Head of caudate nucleus (tissue), 42 donors: Measurements from ENCODE around the gene TM4SF5.

Source experiments
- DNase-seq, 42 donors: peaks; one replicate each; pipeline versions ENCODE4 v3.0.0 to v3.0.0-alpha.2; 2020 to 2021; ENCODE audit warnings: mixed read lengths in 7 of 42
- intact Hi-C: fragments of 100-400 bp; cut with DNase I; formaldehyde crosslinking; loops from one replicate; pipeline ENCODE4 v1.15.0; 2022

TM4SF5 gene

DNA sequence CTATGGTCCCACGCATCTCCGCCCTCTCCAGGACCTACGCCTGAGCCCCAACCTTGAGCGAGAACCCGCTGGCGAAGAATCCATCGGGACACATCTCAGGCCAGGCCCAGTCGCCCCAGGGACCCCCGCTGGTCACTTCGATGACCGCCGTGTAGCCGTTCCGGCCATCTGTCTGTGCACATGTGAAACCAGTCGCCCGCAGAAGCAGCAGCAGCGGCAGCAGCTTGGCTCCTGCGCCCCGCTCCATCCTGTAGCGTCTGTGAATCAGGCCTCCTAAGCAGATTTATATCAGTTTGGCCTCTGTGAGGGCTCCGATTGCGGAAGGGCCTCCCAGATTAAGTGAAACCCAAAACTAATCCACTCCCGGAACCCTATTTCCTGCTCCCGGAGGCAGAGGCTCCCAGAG lies 14.4 kb downstream of the TM4SF5 start, which contains the start of gene VMO1:
Gene VMO1 (minus strand): TSS at position 259 of the 406 bp plus-strand sequence. CDS start 12 bp downstream, at position 247.
- peak in 17 of 42 donors; percentile 15 to 56 (median 31) for DNase-seq
- intact Hi-C loops = loop anchor here (5.0 kb wide), 1 partner anchor 54 kb away; the partner anchor contains the start of gene MED11

DNA sequence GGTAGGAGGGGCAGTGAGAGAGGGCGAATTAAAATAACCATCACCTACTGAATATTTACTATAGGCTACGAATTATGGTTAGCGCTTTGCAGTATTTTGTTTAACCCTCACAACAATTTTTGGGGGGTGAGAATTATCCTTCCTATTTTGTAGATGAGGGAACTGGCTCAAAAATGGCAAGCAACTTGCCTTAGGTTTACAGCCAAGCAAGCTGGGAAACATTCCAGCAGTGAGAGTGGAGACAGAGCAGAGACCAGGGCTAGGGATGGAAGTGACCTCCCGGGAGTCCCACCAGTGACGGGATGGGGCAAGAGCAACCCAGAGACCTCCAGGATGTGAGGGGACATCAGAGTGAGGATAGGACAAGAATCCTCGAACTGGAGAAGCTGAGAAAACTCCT lies 14.8 kb downstream of the TM4SF5 start:
- intact Hi-C loops = loop anchor here (5.0 kb wide), 1 partner anchor 54 kb away; the partner anchor contains the start of gene MED11

DNA sequence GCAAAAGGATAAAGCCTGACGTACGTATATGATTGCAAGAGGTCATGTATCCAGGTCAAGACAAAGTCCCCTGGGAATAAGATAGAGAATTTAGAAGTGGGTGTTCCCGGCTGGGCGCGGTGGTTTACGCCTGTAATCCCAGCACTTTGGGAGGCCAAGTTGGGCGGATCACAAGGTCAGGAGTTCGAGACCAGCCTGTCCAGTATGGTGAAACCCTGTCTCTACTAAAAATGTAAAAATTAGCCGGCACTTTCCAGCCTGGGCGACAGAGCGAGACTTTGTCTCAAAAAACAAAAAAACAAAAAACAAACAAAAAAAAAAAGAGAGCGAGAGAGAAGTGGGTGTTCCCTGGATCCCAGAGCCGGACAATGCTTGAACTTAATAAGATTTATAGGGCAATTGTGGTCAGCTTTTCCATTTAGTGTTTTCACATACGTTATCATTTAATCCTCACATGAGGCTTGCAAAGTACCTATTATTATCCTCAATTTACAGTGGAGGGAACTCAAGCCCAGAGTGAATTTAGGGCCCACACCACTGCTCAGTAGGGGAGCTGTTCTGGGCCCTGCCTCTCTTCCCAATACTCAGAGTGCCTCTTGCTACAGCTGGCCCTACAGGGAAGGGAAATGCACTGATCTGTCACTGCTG lies 16.6 kb downstream of the TM4SF5 start:
- intact Hi-C loops = loop anchor here (5.0 kb wide), 1 partner anchor 56 kb away; the partner anchor contains the start of gene MED11
- no peak for DNase-seq

More for the DNA sequence above, 14.8 kb downstream of the TM4SF5 start:
- DNase-seq = peak in 4 of 42 donors; percentile 22 to 48 (median 24)

DNA sequence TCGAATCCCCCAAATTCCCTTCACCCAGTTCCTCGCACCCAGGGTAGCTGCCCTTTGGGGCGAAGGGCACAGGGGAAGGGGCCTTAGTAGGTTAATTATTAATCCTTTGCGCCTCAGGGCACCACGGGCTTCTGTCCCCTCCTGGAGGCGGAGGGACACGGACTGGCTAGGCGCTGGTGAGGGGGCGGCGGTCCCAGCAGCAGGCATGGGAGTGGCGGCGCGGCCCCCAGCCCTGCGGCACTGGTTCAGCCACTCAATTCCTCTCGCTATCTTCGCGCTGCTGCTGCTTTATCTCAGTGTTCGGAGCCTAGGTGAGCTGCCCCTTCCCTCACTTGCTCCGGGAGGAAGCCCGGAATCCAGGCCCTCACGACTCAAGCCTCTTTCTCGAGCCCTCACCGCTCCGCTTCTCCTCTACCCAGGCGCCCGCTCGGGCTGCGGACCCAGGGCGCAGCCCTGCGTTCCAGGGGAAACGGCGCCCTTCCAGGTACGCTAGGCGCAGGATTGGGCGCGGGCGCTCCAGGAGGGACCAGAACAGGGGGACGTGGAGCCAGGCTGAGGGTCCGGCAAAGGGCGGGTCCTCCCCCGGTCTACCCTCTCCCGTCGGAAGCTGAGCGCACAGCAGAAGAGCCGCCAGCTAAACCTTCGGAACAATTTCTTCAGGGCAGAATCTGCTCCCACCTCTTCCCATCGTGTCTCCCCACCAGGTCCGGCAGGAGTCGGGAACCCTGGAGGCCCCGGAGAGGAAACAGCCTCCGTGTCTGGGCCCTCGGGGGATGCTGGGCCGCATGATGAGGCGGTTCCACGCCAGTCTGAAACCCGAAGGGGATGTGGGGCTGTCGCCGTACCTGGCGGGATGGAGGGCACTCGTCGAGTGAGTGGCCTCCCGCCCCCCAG lies 17.4 kb downstream of the TM4SF5 start, which contains the start of gene GLTPD2:
Gene GLTPD2 (plus strand): TSS at position 158 of the 894 bp plus-strand sequence. CDS start 48 bp downstream, at position 206.
- intact Hi-C loops = loop anchor here (5.0 kb wide), 1 partner anchor 57 kb away; the partner anchor contains the start of gene MED11
- peak in 3 of 42 donors; percentile 5 to 15 (median 11) for DNase-seq

DNA sequence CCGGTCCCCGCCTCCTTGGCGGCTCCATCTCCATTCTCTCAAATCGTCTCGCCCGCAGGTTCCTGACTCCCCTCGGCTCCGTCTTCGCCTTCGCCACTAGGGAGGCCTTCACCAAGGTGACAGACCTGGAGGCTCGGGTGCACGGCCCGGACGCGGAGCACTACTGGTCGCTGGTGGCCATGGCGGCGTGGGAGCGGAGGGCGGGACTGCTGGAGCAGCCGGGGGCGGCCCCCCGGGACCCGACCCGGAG lies 17.9 kb downstream of the TM4SF5 start:
- DNase-seq = no peak
- intact Hi-C loops = loop anchor here (5.0 kb wide), 1 partner anchor 57 kb away; the partner anchor contains the start of gene MED11

DNA sequence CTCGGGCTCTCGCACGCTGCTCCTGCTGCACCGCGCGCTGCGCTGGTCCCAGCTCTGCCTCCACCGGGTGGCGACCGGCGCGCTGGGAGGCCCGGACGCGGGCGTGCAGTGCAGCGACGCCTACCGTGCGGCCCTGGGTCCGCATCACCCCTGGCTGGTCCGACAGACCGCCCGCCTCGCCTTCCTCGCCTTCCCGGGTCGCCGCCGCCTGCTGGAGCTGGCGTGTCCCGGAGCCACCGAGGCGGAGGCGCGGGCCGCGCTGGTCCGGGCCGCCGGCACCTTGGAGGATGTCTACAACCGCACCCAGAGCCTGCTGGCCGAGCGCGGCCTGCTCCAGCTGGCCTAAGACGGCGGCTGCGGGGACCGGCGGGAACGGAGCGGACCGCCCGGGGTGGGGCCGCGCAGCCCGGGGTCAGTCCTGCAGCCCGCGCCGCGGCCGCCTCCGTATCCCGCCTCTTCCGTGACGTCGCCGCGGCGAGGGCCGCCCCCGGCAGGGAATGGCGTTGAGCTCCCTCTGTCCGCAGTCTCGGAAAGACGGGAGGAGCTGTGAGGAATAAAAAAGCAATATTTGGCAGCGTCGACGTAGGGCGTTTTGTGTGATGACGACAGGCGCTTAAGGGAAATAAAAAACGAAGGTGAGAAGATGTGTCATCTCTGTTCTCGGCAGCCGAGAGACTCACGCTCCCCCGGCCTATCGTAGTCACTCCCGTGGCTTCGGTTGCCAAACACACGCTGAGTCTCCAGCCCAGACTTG lies 18.4 kb downstream of the TM4SF5 start:
- DNase-seq = peak; percentile 60 to 95 (median 88)
- intact Hi-C loops = loop anchor here (2.0 to 5.0 kb wide), 4 partner anchors 43 to 99 kb away; partner anchors contain the start of genes ARRB2, MED11 and MINK1

DNA sequence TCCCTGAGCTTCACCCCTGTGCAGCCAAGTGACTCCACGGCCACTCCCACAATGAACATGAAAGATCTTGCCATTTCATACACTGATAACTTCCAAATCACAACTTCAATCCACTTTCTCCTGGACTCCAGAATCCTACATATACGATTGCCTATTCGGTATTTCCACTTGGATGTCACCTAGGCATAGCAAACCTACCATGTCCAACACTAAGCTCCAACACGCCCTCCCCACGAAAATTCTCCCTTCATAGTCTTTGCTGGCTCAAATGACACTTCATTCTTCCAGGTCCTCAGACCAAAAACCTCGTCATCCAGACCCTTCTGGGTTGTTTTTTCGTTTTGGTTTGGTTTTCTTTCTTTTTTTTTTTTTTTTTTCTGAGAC lies 19.0 kb downstream of the TM4SF5 start:
- intact Hi-C loops = loop anchor here (2.0 kb wide), 3 partner anchors 42 to 98 kb away; partner anchors contain the start of genes ARRB2 and MINK1
- no peak for DNase-seq

DNA sequence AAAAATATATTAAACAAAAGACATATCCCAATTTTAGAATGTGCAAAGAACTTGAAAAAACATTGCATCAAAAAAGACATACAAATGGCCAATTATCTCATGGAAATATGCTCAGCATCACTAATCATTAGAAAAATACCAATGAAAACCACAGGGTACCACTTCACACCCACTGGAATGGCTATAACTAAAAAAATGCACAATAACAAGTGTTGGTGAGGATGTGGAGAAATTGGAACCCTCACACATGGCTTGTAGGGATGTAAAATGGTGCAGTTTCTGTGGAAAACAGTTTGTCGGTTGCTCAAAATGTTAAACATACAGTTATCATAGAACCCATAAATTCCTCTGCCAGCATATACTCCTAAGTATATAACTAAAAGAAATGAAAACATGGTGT lies 23.5 kb downstream of the TM4SF5 start:
- DNase-seq = no peak
- intact Hi-C loops = no loop called here

DNA sequence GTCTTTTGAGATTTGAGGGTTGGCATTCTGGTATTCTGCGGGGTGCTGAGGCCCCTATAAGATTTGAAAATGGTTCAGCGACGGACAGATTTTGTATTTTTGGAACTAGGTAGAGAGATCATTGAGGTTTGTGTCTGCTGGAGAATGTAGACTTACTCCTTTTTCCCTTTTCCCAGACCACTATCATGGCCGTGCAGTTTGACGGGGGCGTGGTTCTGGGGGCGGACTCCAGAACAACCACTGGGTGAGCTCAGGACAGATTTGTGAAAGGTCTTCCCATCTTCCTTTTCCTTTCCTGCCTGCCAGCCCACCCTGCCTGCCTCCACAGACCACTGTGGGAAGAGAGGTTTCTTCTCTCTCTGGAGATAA lies 24.9 kb downstream of the TM4SF5 start:
- intact Hi-C loops = no loop called here
- DNase-seq = peak in 10 of 42 donors; percentile 10 to 45 (median 26)

DNA sequence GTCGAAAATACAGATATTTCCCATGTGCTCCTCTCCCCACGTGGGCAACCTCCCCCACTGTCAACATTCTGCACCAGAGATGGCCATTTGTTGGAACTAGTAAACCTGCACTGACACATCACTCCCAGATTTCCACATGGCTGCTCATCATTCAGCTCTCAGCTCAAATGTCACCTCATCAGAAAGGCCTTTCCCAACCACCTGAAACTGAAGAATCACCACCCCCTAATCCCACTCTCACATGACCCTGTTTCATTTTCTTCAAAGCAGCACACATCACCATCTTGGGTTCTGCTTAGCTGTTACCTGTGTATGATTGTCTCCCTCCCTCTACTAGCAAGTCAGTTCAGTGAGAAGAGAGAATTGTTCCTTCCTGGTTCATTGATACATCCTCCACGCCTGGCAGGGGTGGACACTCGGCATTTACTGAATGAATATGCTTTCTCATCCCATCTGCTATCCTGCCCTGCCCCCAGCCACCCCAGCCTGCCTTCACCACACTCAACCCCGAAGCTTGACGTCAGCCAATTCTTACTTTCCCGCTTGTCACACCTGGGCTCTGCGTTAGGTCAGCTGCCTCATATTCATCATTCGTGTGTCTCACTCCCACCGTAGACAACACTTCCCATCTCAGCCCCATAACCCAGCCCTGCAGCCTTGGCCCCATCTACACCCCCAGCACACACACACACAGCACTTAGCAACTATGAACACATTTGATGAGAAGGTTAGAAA lies 28.9 kb downstream of the TM4SF5 start:
- DNase-seq = no peak
- intact Hi-C loops = no loop called here

DNA sequence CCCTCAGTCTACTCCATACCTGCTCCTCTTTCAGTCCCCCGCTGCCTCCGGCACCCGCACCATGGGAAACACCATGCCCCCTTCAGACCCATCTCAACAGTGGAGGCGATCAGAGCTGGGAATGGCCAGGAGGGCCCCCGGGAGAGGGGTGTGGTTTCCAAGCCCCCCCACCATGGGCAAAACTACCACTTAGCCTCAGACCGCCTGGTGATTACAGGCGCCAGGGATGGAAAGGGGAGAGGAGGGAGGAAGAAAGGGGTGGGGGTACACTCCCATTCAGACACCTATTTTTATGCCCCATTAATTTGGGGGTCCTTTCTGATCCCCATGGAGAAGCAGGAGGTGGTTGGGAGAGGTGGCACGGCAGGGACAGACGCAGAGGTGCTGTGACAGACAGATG lies 30.5 kb downstream of the TM4SF5 start, which contains the start of gene C17orf114:
Gene C17orf114 (minus strand): TSS at position 101 of the 400 bp plus-strand sequence.
- intact Hi-C loops = no loop called here
- no peak for DNase-seq

DNA sequence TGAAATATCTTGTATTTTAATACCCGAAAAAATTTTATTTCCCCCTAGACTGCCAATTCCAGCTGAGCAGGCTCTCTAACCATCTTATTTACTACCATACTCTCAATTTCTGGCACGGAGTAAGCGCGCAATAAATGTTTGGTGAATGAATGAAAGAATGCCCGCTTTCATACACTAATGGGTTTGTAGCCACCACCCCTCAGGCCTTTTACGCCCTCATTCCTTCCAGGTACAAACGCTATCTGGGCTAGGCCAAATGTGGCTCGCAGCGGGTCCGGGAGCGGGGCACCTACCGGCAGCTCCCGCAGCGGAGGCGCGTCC lies 34.7 kb downstream of the TM4SF5 start:
- DNase-seq = peak in 5 of 42 donors; percentile 8 to 46 (median 22)
- intact Hi-C loops = no loop called here

DNA sequence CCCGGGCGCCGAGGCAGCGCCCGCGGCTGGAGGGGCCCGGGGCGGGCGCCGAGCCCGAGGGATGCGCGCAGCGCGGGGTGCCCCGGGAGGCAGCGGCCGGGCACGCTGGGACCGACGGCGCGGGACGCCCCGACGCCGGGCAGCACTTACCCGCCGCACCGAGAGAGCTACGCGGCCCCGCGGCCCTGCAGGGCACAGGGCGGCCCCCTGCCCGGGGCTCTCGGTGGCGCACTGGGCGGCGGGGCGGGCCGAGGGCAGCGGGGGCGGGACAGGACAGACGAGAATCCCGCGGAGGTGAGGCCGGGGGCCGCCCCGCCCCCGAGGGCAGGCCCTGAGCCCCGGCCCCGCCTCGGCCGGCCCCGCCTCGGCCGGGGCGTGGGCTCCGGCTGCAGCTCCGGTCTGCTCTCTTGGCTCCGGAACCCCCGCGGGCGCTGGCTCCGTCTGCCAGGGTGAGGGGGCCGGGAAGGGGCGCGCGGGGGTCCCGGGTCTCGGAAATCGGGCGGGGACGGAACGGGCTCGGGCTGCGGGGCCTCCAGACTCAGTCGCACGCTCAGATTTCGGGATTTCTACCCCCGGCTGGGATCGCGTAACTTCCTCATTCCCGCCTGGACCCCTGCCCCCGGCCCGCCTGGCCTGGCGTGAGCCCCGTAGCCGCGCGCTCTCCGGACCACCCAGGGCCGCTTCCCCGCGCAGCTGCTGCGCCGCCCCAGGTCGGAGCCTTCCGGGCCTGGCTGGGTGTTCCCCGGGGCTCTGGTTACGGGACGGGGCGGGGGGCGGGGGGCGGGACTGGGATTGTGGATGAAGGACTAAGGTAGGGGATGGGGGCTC lies 35.3 kb downstream of the TM4SF5 start, which contains the start of gene PLD2:
Gene PLD2 (plus strand): TSS at position 376 of the 828 bp plus-strand sequence. CDS start 621 bp downstream, outside the sequence.
- intact Hi-C loops = no loop called here
- peak; percentile 41 to 91 (median 82) for DNase-seq

DNA sequence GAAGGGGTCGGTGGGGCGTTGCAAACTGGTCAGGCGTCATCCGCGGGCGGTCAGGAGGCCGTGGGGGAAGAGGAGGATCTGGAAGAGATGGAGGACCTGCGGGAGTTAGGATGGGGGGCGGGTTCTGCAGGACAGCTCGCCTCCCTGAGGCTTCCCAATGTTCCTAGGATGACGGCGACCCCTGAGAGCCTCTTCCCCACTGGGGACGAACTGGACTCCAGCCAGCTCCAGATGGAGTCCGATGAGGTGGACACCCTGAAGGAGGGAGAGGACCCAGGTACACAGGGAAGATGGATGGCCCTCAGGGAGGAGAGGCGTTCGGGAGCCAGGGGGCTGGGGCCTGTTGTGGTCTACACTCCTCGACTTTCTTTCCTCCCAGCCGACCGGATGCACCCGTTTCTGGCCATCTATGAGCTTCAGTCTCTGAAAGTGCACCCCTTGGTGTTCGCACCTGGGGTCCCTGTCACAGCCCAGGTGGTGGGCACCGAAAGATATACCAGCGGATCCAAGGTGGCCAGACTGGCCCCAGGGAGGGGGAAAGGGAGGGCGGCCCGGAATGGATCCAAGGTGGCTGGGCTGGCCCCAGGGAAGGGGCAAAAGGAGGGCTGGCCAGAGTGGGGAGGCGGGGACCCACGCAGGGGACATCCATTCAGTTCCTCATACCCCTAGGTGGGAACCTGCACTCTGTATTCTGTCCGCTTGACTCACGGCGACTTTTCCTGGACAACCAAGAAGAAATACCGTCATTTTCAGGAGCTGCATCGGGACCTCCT lies 36.1 kb downstream of the TM4SF5 start:
- DNase-seq = peak in 2 of 42 donors; percentile 17 to 21
- intact Hi-C loops = no loop called here

DNA sequence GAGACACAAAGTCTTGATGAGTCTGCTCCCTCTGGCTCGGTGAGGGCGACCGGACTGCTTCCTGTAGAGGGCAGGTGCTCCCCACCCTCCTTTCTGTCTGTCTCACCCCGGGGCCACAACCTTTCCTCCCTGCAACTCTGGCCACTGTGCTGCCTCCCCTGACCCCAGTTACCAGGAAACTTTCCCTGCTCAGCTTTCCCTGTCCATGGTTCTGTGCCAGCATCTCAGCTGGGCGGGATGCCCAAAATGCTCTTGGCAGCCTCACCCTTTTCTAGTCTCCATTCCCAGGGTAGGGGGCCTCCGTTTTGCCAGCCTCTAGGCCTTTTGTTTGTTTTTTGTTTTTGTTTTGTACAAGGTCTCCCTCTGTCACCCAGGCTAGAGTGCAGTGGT lies 36.7 kb downstream of the TM4SF5 start:
- peak in 41 of 42 donors; percentile 16 to 85 (median 66) for DNase-seq
- intact Hi-C loops = no loop called here

DNA sequence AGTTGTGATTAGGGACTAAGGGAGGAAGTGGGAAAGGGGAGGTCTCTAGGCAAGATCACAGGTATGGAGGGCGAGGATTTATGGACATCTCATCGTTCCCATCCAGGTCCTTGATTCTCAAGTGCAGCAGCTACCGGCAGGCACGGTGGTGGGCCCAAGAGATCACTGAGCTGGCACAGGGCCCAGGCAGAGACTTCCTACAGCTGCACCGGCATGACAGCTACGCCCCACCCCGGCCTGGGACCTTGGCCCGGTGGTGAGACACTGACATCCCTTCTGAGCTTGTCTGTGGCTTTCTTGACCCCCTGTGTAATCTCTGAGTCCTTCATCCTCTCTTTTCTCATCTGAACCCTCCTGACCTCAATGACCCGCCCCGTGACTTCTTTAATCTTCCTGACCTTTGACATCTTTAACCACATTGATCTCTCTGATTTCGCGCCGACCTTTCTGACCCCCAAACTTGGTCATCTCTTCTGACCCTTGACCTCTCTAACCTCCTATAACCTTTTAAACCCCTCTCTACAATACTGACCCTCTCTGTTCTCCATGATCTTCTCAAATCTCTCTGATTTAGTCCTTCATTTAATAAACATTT lies 39.1 kb downstream of the TM4SF5 start:
- DNase-seq = no peak
- intact Hi-C loops = no loop called here
